GM12892 (cell line): ENCODE results near the gene CD80.

Experiments
- POLR2A ChIP-seq: IDR thresholded peaks from 2 replicates; pipeline ENCODE4 v1.6.1; 2011; ENCODE audit warnings: low read depth, low read length, control low read depth
- POLR2AphosphoS5 ChIP-seq: IDR thresholded peaks from 2 replicates; pipeline ENCODE4 v1.6.1; 2011; ENCODE audit warnings: low read depth, low read length, control low read depth
- TAF1 ChIP-seq: IDR thresholded peaks from 2 replicates; pipeline ENCODE4 v1.6.1; 2011; ENCODE audit warnings: low read depth, mild to moderate bottlenecking, control low read depth, low read length, borderline replicate concordance

GRCh38 chr3:119570229-119570628 is 10.8 kb upstream of the CD80 start:
- TF ChIP-seq POLR2A (no peak), POLR2AphosphoS5 (no peak), TAF1 (no peak)
